GM12872 (cell line): Measurements from ENCODE around the gene MRM1.

Source experiments
- CTCF ChIP-seq: IDR thresholded peaks from 3 replicates; pipeline ENCODE4 v1.5.1; 2011; ENCODE audit warnings: low read depth, mild to moderate bottlenecking, low read length, moderate library complexity; ENCODE audit not compliant: insufficient read depth

The MRM1 gene

GRCh38 chr17:36627101-36627500, 25.7 kb downstream of the MRM1 start:
- no peak for TF ChIP-seq CTCF

DNA sequence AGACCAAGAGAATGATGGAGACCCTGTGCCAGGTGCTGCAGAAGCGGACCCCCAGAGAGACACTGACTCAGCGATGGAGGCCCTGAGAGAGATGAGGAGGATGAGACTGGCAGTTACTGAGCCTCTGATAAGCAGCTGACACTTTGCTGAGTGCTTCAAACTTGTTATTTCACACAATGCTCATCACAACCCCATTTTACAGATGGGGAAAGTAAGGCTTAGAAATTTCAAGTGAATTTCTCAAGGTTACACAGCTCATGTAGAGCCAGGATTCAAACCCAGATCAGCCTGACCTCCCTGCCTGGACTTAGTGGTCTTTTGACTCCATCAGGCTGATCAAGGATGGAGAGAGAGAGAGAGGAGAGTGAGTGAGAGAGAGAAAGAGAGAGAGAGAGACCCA, 27.2 kb downstream of the MRM1 start:
- no peak for TF ChIP-seq CTCF

DNA sequence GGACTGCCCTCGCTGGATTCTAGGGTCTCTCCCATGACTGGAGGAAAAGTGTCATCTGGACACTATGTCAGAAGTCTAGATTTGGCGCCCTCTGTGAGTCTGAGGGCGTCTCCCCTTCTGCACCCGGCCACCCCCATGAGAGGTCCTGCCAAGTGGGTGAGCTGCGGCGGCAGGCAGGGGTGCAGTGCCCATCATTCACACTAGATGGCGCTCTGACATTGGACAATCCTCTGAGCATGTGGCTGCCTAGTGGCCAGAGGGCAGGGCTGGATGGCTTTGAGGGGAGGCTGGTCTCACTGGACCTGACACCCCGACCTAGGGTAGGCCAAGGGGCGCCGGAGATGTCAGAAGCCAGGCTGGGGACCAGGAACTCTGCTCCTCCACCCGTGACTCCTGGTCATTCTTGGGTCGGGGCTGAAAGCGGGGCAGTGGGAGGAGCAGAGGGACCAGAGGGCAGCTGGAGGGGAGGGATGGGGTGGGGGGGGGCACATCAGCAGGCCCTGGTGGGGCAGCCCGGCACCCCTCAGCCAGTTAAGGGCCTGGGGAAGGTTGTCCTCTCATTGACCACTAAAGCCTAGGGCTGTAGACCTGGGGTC, 28.0 kb downstream of the MRM1 start:
- peak; percentile 99 for TF ChIP-seq CTCF

DNA sequence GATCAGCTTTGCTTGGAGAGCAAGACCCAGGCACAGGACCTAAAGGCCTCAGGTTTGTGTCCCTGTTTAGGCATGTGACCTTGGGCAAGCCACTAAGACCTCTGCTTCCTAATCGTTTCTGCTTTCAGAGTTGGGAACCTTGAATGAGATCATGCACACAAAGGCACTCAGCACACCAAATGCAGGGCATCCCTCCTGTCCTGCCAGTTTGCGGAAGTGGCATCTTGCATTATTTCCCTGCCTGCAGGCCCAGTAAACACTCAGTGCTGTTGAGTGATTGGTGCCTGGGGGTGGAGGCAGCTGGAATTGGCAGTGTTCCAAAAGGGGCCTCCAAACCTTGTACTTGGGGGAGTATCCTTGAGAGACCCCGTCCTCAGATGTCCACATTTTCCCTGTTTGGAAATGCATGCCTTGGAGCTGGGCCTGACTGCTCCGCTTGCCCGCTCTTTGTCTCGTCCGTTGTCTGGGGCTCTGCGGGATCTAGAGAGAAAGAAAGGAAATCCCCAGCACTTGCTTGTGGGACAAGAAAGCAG, 28.7 kb downstream of the MRM1 start:
- no peak for TF ChIP-seq CTCF

DNA sequence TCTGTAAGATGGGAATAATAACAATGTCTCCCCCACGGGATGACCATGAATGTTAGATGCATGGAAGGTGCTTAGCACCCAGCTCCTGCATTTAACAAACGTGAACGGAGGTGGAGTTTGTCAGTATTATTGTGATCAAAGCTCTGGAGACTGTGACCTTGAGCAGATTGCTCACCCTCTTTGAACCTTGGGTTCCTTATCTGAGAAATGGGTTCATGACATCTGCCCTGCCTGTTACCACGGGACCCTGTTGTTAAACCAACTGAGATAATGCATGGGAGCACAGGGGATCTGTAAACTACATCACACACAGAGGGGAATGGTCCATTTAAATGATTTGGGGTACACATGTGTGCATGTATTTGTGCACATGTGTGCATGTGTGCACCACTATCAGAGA, 29.6 kb downstream of the MRM1 start:
- TF ChIP-seq CTCF: no peak

DNA sequence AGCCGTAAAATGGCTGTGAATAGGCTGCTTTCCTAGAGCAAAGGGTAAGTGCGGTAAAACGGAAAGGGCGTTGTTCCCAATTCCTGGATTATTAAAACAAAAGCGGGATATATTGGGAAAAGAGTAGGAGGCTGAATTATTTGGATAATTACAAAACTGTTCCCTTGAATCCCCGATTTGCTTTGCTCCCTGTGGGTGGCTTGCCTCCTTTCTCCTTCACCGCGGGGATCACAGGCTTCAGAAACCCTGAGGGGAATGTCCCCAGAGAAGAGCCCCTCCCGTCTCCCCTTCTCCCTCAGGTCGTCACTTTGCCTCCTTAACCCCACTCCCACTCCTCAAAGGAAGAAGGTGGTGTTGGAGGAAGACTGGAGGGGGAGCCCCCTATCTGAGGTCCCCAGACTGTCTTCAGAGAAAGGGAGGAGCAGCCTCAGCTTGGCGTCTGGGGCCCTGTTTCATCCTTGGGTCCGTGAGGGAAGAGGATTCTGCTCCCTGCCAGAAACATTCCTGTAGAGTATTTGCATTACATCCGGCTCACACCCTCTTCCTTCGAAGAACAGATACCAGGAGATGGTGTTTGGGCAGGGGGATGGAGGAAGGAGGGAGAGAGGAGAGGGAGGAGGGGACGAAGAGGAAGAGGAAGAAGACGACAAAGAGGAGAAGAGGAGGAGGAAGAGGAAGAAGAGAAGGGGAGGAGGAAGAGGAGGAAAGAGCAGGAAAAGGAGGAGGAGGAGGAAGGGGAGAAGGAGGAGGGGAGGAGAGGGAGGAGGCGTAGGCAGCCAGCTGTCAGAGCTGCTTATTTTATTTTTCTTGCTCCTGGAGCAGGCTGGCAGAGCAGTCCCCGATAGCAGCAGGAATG, 31.8 kb downstream of the MRM1 start:
- TF ChIP-seq CTCF: no peak

- TF ChIP-seq CTCF: no peak
These were observed 39.0 kb downstream of the MRM1 start for GRCh38 chr17:36640346-36640745.
